Muscle of arm (tissue), 12 donors: ENCODE measurements around the gene FRMD1. TPM values are rescaled to one million over a fixed set of nuclear protein-coding genes. Genes with fewer than 3 reads are reported as not detected.

Source experiments
- DNase-seq: peaks from one replicate; pipeline ENCODE4 v3.0.0-alpha.2; 2013
- polyA plus RNA-seq, 12 donors: library from polyadenylated mRNA; unstranded; fragments of 120-200 nt; gene quantifications; one replicate each; pipeline ENCODE4 v1.2.1, GENCODE V29; 2013; ENCODE audit not compliant: insufficient read length in 12 of 12

Gene FRMD1
- polyA plus RNA-seq, 12 donors: 0.10 to 7.7 (median 0.42) TPM; not detected in 1

GRCh38 chr6:168007592-168008338 lies 71.2 kb downstream of the FRMD1 start:
- DNase-seq: no peak

GRCh38 chr6:168005796-168006195 lies 73.2 kb downstream of the FRMD1 start:
- no peak for DNase-seq

GRCh38 chr6:168004945-168005344 lies 74.1 kb downstream of the FRMD1 start:
- no peak for DNase-seq

- no peak for DNase-seq
Observed at GRCh38 chr6:168004023-168004422, 75.0 kb downstream of the FRMD1 start.

Other genes starting within 250 kb of the FRMD1 start
- 1 to 10 TPM in 3 of 12 donors, under 1 TPM in 7, not detected in 2; 0.21 to 1.2 (median 0.75) TPM for gene KIF25, start 81.5 kb downstream of the FRMD1 start, polyA plus RNA-seq
- 1 to 10 TPM in 6 of 12 donors, under 1 TPM in 4, not detected in 2; 0.26 to 5.4 (median 1.1) TPM for gene DACT2, start 240.6 kb upstream of the FRMD1 start, polyA plus RNA-seq